Osteocyte (in vitro differentiated cells): Measurements from ENCODE around the gene SLC16A5. TPM values are rescaled to one million over a fixed set of nuclear protein-coding genes. Genes with fewer than 3 reads are reported as not detected.
"Not testable (repeated sequence)": the region's sequence is repeated elsewhere in the genome, so short reads cannot be mapped to it uniquely, and the experiment has no call there.

ENCODE experiments used
- DNase-seq: peaks from one replicate; pipeline ENCODE4 v3.0.0; 2021; ENCODE audit warnings: mixed read lengths; ENCODE audit not compliant: unreplicated experiment; ENCODE audit errors: extremely low spot score
- H3K27ac Mint-ChIP-seq: one replicate; pipeline ENCODE4 v1.8.0; 2021; ENCODE audit warnings: mild to moderate bottlenecking, mixed read lengths; ENCODE audit not compliant: unreplicated experiment
- H3K27me3 Mint-ChIP-seq: one replicate; pipeline ENCODE4 v1.8.0; 2021; ENCODE audit warnings: mixed read lengths; ENCODE audit not compliant: unreplicated experiment
- H3K36me3 Mint-ChIP-seq: one replicate; pipeline ENCODE4 v1.8.0; 2021; ENCODE audit warnings: mixed read lengths; ENCODE audit not compliant: unreplicated experiment
- H3K4me1 Mint-ChIP-seq: one replicate; pipeline ENCODE4 v1.8.0; 2021; ENCODE audit warnings: mixed read lengths; ENCODE audit not compliant: unreplicated experiment
- H3K4me3 Mint-ChIP-seq: one replicate; pipeline ENCODE4 v1.8.0; 2021; ENCODE audit warnings: mild to moderate bottlenecking, moderate library complexity, mixed read lengths; ENCODE audit not compliant: unreplicated experiment
- H3K9me3 Mint-ChIP-seq: one replicate; pipeline ENCODE4 v1.8.0; 2021; ENCODE audit warnings: mixed read lengths; ENCODE audit not compliant: unreplicated experiment
- total RNA-seq: library from RNA; stranded (reverse); gene quantifications from 2 replicates; pipeline ENCODE4 v1.2.1, GENCODE V29; 2021
- TF ChIP-seq, protein P1 (sequence below): fragments of 200-600 bp; sonication (generic); IDR thresholded peaks from 2 replicates; pipeline ENCODE4 v1.5.0; 2021; ENCODE audit warnings: antibody characterized with exemption, mild to moderate bottlenecking, moderate library complexity

SLC16A5 gene
- total RNA-seq, 1 donor from 2014 or later = 7.0 TPM

DNA sequence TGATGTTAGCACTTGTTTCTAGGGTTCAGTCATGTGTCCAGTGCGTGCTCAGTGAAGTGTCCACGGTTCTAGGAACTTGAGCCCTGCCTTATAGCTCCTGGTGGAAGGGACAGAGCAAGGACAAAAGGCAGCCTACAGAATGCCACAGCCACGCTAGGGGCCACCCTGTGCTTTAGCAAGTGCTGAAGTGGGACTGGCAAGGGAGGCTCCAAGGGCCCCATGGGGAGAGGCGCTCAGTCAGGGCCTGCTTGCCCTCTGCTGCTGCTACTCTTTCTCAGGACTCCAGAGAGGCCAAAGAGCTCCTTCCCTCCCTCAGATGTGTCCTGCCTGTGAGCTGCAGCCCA, 37.0 kb downstream of the SLC16A5 start:
- peak overlapping the region; percentile 94 for H3K27ac Mint-ChIP-seq
- no peak for DNase-seq
- peaks cover 8% of the 10 kb centered on the region for H3K36me3 Mint-ChIP-seq
- H3K27me3 Mint-ChIP-seq = no peaks in the 10 kb centered on the region
- H3K4me3 Mint-ChIP-seq = no peak overlapping the region
- H3K9me3 Mint-ChIP-seq = no peaks in the 10 kb centered on the region
- peaks cover 16% of the 10 kb centered on the region for H3K4me1 Mint-ChIP-seq
- TF ChIP-seq, protein P1, sequence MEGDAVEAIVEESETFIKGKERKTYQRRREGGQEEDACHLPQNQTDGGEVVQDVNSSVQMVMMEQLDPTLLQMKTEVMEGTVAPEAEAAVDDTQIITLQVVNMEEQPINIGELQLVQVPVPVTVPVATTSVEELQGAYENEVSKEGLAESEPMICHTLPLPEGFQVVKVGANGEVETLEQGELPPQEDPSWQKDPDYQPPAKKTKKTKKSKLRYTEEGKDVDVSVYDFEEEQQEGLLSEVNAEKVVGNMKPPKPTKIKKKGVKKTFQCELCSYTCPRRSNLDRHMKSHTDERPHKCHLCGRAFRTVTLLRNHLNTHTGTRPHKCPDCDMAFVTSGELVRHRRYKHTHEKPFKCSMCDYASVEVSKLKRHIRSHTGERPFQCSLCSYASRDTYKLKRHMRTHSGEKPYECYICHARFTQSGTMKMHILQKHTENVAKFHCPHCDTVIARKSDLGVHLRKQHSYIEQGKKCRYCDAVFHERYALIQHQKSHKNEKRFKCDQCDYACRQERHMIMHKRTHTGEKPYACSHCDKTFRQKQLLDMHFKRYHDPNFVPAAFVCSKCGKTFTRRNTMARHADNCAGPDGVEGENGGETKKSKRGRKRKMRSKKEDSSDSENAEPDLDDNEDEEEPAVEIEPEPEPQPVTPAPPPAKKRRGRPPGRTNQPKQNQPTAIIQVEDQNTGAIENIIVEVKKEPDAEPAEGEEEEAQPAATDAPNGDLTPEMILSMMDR = no peak

DNA sequence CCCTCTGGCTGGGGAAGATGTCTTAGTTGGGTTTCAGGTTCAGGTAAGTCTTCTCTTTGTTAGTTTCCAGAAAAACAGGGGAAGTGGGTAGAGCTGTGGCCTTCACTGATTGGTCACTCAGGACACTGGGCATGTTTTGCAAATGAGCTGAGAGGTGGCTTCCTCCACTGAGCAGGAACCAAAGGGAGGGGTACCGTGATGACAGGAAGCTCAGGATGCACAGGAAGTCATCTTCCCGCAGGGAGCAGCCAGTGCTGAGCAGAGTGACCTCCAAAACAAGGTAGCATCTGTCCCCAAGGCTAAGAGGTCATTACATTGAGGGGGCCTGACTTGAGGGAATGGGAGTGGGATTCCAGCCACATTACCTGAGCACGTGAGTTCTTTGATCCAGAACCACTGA, 38.2 kb downstream of the SLC16A5 start:
- no peaks in the 10 kb centered on the region for H3K27me3 Mint-ChIP-seq
- TF ChIP-seq, protein P1 = no peak
- H3K4me1 Mint-ChIP-seq = peaks cover 20% of the 10 kb centered on the region
- H3K27ac Mint-ChIP-seq = no peak overlapping the region
- DNase-seq = no peak
- H3K36me3 Mint-ChIP-seq = peaks cover 9% of the 10 kb centered on the region
- no peak overlapping the region for H3K4me3 Mint-ChIP-seq
- H3K9me3 Mint-ChIP-seq = no peaks in the 10 kb centered on the region

- H3K27me3 Mint-ChIP-seq = no peaks in the 10 kb centered on the region
Observed at GRCh38 chr17:75126954-75127353, 39.2 kb downstream of the SLC16A5 start.

GRCh38 chr17:75127936-75128335, 40.2 kb downstream of the SLC16A5 start:
- H3K4me3 Mint-ChIP-seq, H3K27me3 Mint-ChIP-seq, H3K9me3 Mint-ChIP-seq, DNase-seq, H3K36me3 Mint-ChIP-seq, H3K27ac Mint-ChIP-seq: not testable (repeated sequence)
- peaks cover 26% of the 10 kb centered on the region for H3K4me1 Mint-ChIP-seq

More at GRCh38 chr17:75126954-75127353, 39.2 kb downstream of the SLC16A5 start:
- DNase-seq = no peak
- no peak overlapping the region for H3K4me3 Mint-ChIP-seq
- no peaks in the 10 kb centered on the region for H3K9me3 Mint-ChIP-seq
- H3K27ac Mint-ChIP-seq = no peak overlapping the region
- H3K4me1 Mint-ChIP-seq = peaks cover 20% of the 10 kb centered on the region
- H3K36me3 Mint-ChIP-seq = peaks cover 4% of the 10 kb centered on the region
- TF ChIP-seq, protein P1 = no peak

DNA sequence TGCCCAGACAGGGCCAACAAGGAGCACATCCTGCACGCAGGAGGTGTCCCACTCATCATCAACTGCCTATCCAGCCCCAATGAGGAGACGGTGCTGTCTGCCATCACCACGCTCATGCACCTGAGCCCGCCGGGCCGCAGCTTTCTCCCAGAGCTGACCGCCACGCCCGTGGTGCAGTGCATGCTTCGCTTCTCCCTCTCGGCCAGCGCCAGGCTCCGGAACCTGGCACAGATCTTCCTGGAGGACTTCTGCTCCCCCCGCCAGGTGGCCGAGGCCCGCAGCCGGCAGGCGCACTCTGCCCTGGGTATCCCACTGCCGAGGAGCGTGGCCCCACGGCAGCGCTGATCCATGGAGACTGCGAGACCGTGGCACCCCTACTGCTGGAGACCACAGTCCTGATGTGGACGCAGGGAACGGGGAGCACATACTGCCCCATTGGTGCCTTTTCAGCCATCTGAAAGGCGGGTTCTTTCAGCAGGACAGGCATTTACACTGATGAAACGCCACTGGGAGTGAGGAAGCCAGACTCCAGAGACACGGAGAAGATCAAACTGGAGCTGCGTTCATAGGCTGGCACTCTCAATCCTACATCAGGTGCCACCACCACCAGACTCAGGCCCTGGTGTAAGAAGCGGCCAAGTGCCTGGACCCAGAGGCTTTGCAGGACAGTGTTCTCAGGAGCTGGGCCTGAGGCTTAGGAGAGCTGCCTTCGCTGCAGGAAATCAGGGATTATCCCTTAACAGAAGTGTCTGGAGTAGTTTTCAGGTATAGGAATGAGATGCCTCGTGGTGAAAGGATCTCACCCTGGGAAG, 41.1 kb downstream of the SLC16A5 start:
- H3K9me3 Mint-ChIP-seq = no peaks in the 10 kb centered on the region
- TF ChIP-seq, protein P1 = no peak
- H3K27ac Mint-ChIP-seq = no peak overlapping the region
- H3K4me1 Mint-ChIP-seq = peaks cover 25% of the 10 kb centered on the region
- no peak for DNase-seq
- H3K4me3 Mint-ChIP-seq = no peak overlapping the region
- H3K27me3 Mint-ChIP-seq = no peaks in the 10 kb centered on the region
- peaks cover 4% of the 10 kb centered on the region for H3K36me3 Mint-ChIP-seq
